Activated T-helper 1 cell treated with anti-CD3 and anti-CD28 coated beads, Interleukin-2, amount 50 U/mL, for 16 hours (primary cell): ENCODE measurements around the gene HOXD3.

Experiments
- DNase-seq, 2 donors: peaks; one replicate each; pipeline ENCODE4 v3.0.0-alpha.2; 2020; ENCODE audit warnings: low read depth in 1 of 2, low spot score in 1 of 2

HOXD3 gene

GRCh38 chr2:176132205-176133171 is 24.6 kb upstream of the HOXD3 start:
- DNase-seq, result no peak

- DNase-seq, result no peak
Observed at GRCh38 chr2:176133389-176133788, 23.7 kb upstream of the HOXD3 start.

GRCh38 chr2:176134035-176134434 is 23.1 kb upstream of the HOXD3 start:
- no peak for DNase-seq

GRCh38 chr2:176135035-176135440 is 22.1 kb upstream of the HOXD3 start:
- no peak for DNase-seq

- DNase-seq, result no peak
Observed at GRCh38 chr2:176136374-176137251, 20.5 kb upstream of the HOXD3 start.

GRCh38 chr2:176137252-176137580 is 19.9 kb upstream of the HOXD3 start:
- no peak for DNase-seq

GRCh38 chr2:176137906-176138305 is 19.2 kb upstream of the HOXD3 start:
- DNase-seq, result no peak

- no peak for DNase-seq
Observed at GRCh38 chr2:176138526-176138922, 18.6 kb upstream of the HOXD3 start.

GRCh38 chr2:176138923-176139660 is 18.0 kb upstream of the HOXD3 start:
- no peak for DNase-seq

- no peak for DNase-seq
Observed at GRCh38 chr2:176139661-176140512, 17.2 kb upstream of the HOXD3 start.

GRCh38 chr2:176140513-176141317 is 16.4 kb upstream of the HOXD3 start:
- no peak for DNase-seq

- no peak for DNase-seq
Observed at GRCh38 chr2:176142281-176142680, 14.8 kb upstream of the HOXD3 start.

GRCh38 chr2:176145085-176145969 is 11.8 kb upstream of the HOXD3 start:
- no peak for DNase-seq

- no peak for DNase-seq
Observed at GRCh38 chr2:176146101-176146500, 11.0 kb upstream of the HOXD3 start.

GRCh38 chr2:176146645-176147044 is 10.5 kb upstream of the HOXD3 start:
- no peak for DNase-seq

- DNase-seq, result no peak
Observed at GRCh38 chr2:176147210-176147799, 9.8 kb upstream of the HOXD3 start.

GRCh38 chr2:176147800-176148496 is 9.2 kb upstream of the HOXD3 start:
- DNase-seq, result no peak
